Germinal center (tissue), 1 donor: Measurements from ENCODE around the gene PRM3.

Experiments
- DNase-seq: peaks from one replicate; pipeline ENCODE4 v3.0.0; 2012; ENCODE audit warnings: mixed read lengths, low spot score

The PRM3 gene

DNA sequence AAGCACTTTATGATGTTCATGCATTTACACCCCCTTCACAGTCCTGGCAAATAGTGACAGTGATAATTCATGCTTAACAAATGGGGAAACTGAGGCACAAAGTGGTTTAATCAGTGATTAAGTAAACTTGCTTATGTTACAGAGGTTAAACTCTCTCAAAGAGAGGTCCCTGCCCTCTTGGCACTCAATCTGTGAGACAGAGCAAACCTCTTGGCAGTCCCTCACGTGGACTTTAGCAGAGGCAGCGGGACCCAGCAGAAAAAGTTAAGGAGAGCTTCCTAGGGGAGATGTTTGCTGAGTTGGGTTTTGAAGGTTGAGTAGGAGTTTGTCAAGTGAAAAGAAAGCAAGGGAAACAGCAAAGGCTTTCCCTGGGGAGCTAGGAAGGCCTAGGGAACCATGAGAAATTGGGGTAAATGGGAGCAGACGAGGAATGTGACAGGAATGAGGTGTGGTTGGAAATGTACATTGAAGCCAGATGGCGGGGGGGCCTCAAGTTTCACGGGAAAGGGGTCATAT is 28.1 kb downstream of the PRM3 start:
- no peak for DNase-seq

DNA sequence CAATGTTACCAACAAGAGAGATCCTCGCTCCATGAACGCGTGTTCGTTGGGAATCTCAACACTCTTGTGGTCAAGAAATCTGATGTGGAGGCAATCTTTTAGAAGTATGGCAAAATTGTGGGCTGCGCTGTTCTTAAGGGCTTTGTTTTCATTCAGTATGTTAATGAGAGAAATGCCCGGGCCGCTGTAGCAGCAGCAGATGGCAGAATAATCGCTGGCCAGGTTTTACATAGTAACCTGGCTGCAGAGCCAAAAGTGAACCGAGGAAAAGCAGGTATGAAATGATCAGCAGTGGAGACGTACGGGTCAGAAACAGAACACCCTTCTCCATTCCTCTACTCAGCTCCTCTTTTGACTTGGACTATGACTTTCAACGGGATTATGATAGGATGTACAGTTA is 30.8 kb downstream of the PRM3 start:
- DNase-seq = no peak

DNA sequence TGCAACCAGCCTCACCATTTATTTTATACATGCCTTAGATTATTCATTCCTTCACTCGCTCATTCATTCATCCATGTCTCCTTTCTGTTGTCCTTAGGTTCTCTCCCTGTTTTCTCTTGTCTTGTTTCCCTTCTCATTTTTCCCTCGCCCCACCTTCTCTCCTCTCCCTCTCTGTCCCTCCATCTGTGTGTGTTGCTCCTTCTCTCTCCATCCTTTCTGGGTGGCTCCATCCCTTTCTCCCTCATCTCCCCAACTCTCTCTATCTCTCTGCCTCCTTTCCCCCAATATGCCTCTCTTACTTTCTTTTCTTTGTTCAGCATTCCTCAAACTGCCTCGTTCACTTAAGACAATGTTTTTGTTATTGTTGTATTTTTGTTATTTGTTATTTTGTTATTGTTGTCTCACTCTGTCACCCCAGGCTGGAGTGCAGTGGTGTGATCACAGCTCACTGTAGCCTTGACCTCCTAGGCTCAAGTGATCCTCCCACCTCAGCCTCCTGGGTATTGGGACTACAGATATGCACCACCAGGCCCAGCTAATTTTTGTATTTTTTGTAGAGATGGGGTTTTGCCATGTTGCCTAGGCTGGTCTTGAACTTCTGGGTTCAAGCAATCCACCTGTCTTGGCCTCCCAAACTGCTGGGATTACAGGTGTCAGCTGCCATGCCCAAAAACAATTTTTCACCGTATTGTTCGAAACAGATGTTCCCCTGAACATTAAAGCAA is 31.8 kb downstream of the PRM3 start:
- no peak for DNase-seq

DNA sequence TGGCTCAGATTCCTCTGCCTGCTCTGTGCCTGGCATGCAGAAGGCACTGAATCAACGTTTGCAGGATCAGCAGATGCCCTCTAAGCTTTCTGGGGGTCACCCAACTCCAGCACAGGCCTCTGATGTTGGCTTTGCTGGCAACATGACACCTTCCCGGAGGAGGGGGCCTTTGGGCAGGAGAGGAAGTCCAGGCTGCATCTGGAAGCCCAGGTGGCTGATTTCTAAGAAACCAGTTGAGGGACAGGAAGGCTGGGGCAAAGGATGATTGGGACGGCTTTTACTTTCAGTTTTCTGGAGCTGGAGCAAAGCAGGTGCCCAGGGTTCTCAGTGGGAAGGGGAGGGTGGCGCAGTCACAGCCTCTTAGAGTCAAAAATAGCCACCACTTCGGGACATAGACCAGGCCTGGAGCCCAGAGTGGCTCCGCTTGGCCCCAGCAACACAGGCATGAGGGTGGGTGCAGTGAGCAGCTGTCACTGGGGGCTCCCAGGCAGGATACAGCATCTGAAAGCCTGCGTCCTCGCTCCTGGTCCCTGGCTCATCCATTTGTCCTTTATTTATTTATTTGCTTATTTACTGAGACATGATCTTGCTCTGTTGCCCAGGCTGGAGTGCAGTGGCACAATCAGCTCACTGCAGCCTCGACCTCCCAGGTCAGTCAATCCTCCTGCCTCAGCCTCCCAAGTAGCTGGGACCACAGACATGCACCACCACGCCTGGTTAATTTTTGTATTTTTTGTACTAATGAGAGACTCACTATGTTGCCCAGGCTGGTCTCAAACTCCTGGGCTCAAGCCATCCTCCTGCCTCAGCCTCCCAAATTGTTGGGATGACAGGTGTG is 32.6 kb downstream of the PRM3 start:
- DNase-seq = no peak

DNA sequence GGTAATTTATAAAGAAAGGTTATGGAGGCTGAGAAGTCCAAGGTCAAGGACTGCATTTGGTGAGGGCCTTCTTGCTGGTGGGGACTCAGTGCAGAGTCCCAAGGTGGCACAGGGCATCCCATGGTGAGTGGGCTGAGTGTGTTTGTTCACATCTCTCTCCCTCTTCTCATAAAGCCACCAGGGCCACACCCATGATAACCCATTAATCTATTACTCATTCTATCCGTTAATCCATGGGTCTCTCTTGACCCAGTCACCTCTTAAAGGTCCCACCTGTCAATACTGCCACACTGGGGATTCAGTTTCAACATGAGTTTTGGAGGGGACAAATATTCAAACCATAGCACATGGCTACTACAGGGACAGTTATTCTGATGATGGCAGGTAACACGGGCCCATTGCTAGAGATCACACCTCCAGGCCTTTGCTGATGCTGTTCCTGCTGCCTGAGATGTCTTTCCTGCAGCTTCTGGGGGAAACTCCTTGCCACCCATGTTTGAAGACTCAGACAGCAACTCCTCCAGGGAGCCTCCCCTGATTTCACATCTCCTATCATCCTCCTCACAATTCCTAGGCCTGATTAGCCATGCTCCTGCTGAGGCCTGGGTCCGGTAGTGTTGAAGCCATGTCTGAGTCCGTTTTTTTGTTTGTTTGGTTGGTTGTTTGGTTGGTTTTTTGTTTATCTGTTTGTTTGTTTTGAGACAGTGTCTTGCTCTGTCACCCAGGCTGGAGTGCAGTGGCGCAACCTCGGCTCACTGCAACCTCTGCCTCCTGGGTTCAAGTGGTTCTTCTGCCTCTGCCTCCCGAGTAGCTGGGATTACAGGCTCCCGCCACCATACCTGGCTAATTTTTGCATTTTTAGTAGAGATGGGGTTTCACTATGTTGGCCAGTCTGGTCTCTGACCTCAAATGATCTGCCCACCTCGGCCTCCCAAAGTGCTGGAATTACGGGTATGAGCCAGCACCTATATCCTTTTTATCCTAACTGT is 33.5 kb downstream of the PRM3 start:
- no peak for DNase-seq

DNA sequence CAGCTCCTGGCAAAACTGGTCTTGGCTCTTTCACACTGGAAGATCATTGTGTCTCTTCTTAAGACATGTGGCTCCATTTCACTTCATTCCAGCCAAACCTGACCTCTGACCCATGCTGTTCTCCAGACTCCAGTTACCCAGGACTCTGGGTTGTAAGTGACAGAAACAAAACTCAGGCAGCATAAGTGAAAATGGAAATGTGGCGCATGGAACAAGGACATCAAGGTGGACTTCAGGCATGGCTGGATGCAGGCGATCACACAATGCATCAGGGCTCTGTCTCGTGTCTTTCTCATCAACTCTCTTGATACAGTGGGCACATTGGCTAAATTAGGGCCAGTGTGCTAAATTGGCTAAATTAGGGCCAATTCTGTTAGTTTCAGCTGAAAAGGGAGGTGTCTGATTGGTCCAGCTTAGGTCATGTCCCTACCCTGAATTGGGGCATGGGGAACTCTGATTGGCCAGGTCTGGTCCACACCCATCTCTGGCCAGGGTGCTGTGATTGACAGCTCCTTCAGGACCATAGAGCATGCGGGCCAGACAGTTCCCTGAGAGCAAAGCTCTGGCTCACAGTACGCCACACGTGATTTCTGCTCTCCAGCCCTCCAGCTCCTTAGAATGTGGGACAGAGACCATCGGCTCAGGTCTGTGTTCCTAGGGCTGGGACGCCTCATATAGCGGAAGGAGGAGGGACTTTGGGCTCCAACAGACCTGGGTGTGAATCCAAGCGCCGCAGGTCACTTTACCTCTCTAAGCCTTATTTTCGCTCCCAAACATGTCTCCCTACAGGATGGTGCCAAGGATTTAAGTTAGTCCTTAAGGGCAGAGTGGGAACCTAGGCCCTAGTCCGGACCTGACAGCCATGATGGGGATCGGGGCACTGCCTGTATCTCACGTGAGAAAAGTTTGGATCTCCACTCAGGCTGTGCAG is 34.9 kb downstream of the PRM3 start:
- no peak for DNase-seq

DNA sequence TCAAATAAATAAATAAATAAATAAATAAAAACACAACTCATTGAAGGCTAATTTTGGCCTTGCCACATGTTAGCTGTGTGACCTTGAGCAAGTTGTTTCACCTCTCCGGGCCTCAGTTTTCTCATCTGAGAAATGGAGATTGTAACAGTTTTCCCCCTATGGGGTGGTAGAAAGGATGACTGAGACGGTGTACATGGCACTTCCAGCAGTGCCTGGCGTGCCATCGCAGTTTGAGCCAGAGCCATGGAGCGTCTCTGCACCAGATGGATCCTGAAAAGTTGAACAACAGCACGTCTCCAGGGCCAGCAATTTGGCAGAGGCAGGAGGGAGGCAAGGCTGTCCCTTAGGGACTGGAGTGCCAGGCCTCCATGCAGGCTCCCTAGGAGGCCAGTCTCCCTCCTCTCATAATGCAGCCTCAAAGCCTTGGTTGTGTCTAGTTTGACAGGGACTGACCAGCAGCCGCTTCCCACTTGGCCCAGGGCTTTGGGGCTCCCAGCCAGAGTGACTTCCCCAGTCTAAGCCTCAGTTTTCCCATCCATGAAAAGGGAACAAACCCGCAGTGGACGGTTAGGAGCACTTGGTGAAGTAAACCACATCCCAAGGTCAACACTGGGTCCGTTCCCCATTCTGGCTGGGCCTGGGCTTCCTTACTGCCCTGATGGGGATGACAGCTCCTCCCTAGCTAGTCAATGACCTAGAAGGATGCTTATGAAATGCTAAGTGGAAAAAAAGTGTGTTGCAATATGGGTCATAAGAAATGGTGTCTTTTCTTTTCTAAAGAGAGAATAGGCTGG is 36.8 kb downstream of the PRM3 start:
- DNase-seq = no peak

DNA sequence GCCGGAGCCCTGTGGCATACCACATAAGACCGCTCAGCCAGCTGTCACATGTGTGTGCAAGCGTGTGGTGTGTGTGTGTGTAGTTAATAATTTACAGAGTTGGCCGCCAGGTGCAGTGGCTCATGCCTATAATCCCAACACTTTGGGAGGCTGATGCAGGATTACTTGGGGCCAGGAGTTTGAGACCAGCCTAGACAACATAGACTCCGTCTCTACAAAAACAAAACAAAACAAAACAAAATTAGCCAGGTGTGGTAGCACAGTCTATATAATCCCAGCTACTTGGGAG is 37.8 kb downstream of the PRM3 start:
- no peak for DNase-seq

DNA sequence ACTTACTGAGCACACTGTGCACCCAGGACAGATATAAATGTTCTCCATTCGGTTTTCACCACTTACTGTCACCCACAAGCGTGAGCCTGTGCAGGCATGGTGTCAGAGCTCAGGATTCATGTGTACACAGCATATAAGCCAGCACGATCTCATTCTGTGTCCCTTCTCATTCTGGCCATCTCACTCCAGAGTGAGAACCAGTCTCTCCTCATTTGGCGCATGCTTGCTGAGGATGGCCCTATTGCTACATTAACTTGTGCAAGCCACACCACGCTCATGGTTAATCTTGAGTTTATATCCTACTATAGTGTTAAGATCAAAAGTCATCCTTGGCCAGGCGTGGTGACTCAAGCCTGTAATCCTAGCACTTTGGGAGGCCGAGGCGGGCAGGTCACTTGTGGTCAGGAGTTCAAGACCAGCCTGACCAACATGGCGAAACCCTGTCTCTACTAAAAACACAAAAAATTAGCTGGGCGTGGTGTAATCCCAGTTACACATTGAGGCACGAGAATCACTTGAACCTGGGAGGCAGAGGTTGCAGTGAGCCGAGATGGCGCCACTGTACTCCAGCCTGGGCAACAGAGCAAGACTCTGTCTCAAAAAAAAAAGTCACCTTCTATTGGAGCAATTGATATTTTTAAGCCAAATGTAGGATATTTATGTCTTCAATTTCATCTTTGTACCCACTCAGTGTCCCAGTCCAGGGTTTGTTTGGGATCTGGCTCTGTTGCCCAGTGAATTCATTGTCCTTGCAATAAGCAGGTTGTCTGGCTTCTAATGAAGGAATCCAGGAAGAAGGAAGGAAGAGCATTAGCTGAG is 38.3 kb downstream of the PRM3 start:
- DNase-seq = no peak

DNA sequence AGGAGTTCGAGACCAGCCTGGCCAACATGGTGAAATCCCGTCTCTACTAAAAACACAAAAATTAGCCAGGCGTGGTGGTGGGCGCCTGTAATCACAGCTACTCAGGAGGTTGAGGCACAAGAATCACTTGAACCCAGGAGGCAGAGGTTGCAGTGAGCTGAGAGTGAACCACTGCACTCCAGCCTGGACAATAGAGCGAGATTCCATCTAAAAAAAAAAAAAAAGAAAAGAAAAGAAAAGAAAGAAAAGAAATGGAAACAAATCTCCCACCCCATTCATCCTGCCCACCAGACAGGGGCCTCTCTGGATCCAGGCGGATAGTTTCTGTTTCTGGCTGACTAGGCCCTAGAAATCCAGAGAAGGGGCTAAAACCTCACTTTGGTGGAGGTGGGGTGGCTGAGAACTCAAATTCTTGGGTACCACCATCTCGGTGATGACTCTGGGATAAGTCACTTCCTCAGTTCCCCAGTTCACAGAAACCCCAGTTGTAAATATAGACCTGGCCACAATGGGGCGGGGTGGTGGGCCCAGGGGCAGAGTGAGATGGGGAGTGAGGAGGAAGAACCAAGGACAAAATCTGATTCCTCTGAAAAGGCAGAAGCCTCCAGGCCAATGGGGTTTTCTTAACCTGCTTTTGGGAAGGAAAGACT is 39.6 kb downstream of the PRM3 start:
- DNase-seq = no peak

DNA sequence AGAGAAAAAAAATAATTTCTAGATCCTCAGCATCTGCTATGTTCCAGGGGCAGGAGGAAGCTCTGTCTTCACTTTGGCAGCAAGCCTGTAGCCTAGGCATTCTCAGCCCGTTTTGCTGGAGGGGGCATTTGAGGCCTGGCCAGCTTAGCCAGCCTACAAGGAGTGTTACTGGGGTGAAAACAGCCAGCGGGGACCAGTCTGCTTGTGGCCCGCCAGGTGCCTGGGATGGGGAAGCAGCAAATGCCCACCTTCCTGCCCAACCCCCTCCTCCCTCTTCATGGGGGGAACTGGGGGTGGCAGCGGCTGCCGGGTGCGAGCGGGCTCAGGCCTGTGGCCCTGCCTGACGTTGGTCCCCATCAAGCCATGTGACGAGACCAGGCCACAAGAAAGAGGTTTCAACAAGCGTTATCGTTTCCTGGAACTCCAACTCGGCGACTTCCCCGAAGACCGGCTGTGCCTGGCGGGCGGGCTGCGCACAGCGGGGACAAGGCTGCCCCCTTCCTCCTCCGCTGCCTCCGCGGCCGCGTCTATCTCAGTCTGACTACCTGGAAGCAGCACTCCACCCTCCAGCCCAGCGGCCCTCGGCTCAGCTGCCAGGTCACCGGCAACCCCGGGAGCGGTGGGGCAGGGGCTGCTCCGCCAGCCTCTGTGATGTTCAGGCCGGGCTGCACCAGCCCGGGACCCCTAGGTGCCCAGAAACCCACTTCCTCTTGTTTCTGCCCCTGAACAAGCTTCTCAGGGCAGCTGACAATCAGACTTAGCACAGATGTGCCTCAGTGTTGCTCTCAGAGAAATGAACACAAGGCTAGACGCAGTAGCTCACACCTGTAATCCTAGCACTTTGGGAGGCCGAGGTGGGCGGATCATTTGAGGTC is 40.3 kb downstream of the PRM3 start:
- peak; percentile 63 for DNase-seq

DNA sequence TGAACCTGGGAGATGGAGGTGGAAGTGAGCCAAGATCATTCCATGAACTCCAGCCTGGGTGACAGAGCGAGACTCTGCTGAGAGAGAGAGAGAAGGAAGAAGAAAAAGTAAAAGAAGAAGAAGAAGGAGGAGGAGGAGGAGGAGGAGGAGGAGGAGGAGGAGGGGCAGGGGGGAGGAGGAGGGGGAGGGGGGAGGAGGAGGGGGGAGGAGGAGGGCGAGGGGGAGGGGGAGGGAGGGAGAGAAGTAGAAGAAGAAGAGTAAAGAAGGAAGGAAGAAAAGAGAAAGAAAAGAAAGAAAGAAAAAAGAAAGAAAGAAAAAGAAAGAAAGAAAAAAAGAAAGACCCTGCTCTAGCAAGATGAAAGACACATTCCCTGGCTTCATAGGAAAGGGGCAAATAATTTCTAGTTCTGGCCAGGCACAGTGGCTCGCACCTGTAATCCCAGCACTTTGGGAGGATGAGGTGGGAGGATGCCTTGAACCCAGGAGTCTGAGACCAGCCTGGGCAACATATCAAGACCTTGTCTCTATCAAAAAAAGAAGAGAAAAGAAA is 41.1 kb downstream of the PRM3 start:
- no peak for DNase-seq

DNA sequence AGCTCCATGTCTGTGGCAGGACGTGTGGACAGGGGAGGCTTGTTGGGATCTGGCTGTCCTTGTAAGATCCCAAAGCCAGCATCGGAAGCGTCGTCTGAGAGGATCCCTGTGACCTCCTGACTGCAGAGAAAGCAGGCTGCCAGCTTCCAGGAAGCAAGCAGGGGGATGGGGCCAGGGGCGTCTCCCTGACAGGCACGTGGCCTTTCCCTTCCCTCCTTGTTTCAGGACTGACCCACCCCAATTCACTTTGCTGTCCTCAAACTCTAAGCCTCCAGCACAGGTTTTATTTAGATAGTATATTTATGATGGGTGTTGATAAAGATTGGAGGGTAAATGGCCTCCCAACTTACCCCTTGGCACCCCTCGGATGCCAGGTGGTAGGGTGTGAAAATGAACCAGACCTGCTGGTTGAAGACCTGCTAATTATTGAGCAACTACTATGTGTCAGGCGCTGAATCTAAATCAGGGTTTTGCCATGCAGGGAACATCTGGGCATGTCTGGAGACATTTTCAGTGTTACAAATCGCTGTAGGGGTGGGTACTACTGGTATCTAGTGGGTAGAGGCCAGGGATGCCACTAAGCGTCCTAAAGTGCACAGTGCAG is 42.0 kb downstream of the PRM3 start:
- DNase-seq = no peak

DNA sequence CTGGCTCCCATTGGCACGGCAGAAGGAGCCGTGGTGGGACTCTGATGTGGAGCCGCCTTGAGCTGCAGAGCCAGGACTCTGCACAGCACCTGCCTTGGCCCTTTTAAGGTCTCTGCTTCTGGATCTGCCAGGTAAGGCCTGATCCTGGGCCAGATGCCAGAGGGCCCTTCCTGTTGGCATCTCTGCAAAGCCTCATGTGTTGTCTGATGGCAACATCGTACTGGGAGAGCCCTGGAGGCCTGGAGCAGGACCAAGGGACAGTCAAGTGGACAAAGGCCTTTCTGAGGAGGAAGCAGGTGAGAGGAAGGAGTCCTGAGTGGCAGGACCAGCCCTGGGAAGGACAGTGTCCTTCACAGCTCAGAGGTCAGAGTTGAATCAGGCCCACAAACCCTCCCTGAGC is 43.5 kb downstream of the PRM3 start:
- no peak for DNase-seq

DNA sequence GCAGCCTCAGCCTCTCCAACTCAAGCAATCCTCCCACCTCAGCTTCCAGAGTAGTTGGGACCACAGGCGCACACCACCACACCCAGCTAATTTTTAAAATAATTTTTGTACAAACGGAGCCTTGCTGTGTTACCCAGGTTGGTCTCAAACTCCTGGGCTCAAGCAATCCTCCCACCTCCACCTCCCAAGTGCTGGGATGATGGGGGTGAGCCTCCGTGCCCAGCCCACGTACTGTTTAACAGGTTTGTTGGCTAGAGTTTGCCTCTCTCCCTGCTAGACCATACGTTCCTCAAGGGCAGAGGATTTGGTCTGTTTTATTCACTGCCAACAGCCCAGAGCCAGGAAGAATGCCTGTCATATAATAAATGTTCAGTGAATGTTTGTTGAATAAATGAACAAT is 44.0 kb downstream of the PRM3 start:
- DNase-seq = no peak

DNA sequence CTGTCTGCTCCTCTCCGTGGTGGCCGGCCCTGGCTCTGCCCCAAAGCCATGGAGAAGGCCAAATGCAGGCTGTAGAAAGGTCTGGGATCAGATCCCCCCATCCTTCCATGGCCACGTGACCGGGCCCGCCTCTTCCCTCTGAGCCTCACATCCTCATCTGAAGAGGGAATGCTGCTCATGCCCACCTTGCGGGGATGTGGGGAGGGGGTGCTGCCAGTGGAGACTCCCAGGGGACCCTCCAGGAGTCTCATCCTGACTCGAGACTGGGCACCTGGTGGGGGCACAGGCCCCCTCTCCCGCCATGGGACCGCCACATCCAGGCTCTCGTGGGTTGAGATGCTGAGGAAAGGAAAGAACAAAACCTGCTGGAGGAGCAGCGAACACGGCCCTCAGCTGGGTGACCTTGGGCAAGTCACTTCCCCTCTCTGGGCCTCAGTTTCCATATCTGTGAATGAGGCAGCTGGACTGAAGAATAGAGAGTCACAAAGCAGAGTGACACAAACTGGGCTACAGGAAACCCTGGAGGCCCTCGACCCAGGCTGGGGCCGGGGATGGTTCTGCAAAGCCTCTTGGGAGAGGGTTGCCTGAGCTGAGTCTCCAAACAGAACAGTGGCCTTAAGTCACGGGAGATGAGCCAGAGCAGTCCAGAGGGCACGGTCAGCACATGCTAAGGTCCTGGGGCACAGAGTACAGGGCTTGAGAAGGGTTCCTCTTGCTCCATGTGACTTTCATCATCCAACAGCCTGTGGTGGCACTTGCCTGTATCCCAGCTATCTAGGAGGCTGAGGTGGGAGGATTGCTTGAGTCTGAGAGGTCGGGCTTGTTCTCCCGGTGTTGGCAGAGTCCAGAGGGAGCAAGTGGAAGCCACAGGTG is 47.5 kb downstream of the PRM3 start:
- DNase-seq = no peak
